MM.1S (cell line): ENCODE results near the gene ZBTB7C.

Source experiments
- CTCF ChIP-seq: fragments of 300-600 bp; sonication (generic); IDR thresholded peaks from 2 replicates; pipeline ENCODE4 v1.5.1; 2016; ENCODE audit warnings: antibody characterized with exemption, low read length, mixed read lengths
- EZH2 ChIP-seq: fragments of 300-600 bp; sonication (generic); optimal IDR thresholded peaks from 2 replicates; pipeline ENCODE3; 2017; ENCODE audit warnings: low read depth, mild to moderate bottlenecking, antibody characterized with exemption, low read length, mixed read lengths
- EZH2phosphoT487 ChIP-seq: fragments of 300-600 bp; sonication (generic); IDR thresholded peaks from 2 replicates; pipeline ENCODE4 v1.6.1; 2018; ENCODE audit warnings: antibody characterized with exemption, low read length

GRCh38 chr18:48084041-48084757 is 325.0 kb downstream of the ZBTB7C start:
- no peak for TF ChIP-seq CTCF
- TF ChIP-seq EZH2, result no peak
- no peak for TF ChIP-seq EZH2phosphoT487
